ENCODE measurements around the gene EPHB1. TPM values are rescaled to one million over a fixed set of nuclear protein-coding genes. Genes with fewer than 3 reads are reported as not detected.

The EPHB1 gene
- total RNA-seq, 1 experiment from 2014 or later: 0.57 TPM

DNA sequence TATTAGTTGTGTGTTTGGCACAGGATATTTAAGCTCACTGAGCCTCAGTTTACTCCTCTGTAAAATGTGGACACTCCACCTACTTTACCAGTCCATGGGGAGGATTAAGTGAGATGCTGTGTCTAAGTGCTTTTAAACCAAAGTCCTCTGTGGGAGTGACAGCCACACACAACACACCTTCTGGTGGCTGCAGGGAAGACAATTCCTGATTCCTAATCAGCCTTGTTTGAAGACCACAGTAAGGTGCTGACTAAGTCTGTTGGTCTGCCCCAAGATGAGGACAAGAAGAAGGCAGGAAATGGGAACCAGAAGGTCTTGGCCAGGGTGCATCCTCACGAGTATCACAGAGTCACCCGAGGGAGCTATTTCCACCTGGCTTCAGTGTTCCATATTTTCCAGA, 52.3 kb downstream of the EPHB1 start:
- no peak for DNase-seq (ENCODE audit: low read depth)

DNA sequence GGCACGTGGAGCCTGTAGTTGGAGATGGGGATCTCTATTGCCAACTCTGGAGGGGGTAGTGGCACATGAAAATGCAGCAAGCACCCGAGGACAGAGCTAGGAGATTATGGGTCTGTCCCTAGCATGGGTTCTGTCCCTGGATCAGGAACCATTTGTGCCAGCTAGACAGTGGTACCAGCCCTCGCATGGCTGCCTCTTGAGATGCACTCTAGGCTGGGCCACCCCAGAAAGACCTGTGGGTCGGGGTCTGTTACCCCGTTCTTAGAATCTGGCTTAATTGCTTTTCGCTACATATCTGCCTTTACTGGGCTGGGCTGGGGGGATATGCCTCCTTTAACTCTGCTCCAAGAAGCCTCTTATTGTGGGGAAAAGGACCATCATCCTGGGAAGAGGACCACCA, 54.5 kb downstream of the EPHB1 start:
- DNase-seq (ENCODE audit: low read depth): no peak

GRCh38 chr3:134850761-134851160, 55.7 kb downstream of the EPHB1 start:
- DNase-seq (ENCODE audit: low read depth): no peak

GRCh38 chr3:134852132-134852531, 57.1 kb downstream of the EPHB1 start:
- DNase-seq (ENCODE audit: low read depth): no peak

GRCh38 chr3:134852893-134853351, 57.9 kb downstream of the EPHB1 start:
- no peak for DNase-seq (ENCODE audit: low read depth)

GRCh38 chr3:134854254-134854653, 59.2 kb downstream of the EPHB1 start:
- no peak for DNase-seq (ENCODE audit: low read depth)

DNA sequence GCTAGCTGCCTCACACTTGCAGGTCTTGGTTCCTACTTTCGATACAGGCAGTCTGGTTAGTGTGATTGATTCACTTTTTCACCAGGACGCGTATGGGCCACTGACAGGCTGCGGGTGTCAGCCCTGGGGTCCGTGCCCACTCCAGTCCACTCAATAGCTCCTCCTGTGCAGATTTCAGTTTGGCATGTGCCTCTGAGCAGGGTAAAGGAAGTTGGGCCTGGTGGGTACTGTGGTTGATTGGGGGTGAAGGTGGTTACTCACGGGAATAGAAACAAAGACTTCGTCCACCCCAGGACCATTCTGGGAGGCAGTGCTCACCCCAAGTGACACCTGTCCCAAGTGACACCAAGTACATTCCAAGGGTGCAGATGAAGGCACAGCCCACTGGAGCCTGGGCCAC, 62.3 kb downstream of the EPHB1 start:
- DNase-seq (ENCODE audit: low read depth): no peak

- DNase-seq (ENCODE audit: low read depth): no peak
Observed at GRCh38 chr3:134857776-134858362, 62.8 kb downstream of the EPHB1 start.

DNA sequence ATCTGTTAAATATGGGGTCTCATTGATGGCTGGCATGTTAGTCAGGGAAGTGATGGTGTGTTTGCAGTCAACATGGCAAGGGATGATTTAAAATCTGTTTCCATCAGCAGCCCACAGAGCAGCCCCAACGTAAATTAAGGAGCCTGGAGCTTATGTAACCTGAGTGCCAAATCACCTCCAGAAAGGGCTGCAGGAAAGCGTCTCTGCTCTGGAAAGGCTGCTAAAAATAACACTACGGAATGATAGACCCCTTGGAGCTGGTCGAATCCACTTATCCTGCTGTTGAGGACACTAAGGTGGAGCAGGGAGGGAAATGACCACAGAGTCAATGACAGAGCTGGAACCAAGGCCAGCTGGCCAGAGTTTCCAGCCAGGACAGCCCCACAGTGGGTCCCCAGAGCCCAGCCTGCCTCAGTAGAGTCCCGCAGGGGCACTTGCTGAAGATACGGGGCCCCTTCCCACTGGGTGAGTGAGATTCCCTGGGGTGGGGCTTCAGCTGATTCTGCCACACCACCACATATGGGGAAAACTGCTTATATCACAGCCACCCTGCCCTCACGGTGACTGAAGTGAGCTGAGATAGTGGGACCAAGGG, 63.5 kb downstream of the EPHB1 start:
- DNase-seq (ENCODE audit: low read depth): no peak

GRCh38 chr3:134859341-134859740, 64.3 kb downstream of the EPHB1 start:
- DNase-seq (ENCODE audit: low read depth): no peak

- no peak for DNase-seq (ENCODE audit: low read depth)
Observed at GRCh38 chr3:134860141-134860540, 65.1 kb downstream of the EPHB1 start.

DNA sequence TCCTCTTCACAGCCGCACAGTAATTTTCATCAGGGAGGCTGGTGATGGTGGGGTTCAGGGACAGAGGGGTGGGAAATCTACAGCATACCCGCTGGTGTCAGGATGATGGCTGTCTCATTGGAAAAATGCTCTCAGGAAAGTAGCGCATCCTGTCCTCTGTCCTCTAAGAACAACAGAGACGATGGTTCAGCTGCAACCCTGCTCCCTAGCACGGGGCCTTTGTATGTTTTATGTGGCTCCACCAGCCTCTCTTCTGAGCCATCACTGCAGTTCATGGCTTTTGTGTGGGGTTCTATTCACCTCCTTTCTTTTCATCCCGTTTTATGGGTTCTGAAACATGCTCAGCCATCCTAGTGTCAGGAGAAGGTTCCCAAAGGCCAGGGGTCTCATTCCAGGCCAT, 68.9 kb downstream of the EPHB1 start:
- no peak for DNase-seq (ENCODE audit: low read depth)

DNA sequence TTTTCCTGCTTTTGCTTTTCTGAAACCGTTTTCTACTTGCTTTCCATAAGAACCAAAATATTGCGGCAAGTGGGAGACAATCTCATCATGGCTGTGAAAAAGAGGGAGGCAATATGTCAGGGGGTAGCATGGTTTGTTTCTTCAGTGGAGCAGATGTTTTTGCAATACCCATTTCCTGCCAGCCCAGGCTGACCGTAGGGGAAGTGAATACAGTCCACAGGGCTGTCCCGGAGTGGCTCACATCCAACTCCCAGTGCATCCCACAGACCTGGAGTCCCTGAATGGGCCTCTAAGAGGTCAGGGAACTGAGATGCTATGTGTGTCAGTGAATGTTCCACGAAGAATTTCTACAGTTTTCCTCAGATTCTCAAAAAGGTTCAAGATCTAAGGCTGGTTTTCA, 69.6 kb downstream of the EPHB1 start:
- no peak for DNase-seq (ENCODE audit: low read depth)

DNA sequence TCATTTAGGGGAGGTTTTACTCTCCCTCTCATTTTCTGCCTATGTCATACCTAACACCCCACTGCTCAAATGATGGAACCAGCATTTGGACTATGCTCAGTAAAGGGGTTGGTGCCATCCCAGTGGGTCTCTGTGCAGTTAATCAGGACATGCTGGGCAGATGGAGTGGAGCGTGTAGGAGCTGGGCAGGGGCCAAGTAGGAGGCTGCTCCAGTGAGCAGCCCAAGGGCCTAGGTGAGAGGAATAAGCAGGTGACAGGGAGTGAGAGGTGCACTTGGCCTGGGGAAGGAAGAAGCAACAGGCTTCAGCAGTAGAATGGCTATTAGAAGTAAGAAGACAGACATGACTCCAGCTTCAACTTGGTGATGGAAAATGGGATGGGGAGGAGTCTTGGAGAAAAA, 72.2 kb downstream of the EPHB1 start:
- no peak for DNase-seq (ENCODE audit: low read depth)

DNA sequence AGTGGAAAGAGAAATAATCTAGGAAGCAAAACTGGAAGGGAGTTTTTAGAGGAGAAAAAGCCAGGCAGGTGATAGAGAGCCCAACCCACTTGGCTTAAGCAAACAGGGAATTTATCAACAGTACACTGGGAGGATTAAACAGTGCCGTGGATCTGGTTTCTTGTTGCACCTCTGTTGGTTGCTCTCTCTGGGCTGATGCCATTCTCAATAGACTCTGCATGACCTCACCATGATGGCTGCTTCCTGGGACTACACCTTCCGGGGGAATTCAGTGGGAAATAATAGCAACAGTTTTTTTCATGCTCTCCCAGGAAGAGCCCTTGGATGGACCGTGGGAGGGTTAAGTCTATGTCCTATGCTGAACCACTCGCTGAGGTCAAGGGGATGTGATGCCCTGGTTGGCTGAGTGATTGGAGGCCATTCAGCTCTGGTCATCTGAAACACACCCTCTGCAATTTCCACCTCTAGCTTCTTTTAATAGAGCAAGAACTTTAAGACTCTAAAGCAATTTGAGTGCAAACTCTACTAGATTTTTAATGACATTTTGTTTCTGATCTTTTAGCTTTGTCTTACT, 74.2 kb downstream of the EPHB1 start:
- DNase-seq (ENCODE audit: low read depth): no peak

- no peak for DNase-seq (ENCODE audit: low read depth)
Observed at GRCh38 chr3:134871818-134872217, 76.8 kb downstream of the EPHB1 start.

DNA sequence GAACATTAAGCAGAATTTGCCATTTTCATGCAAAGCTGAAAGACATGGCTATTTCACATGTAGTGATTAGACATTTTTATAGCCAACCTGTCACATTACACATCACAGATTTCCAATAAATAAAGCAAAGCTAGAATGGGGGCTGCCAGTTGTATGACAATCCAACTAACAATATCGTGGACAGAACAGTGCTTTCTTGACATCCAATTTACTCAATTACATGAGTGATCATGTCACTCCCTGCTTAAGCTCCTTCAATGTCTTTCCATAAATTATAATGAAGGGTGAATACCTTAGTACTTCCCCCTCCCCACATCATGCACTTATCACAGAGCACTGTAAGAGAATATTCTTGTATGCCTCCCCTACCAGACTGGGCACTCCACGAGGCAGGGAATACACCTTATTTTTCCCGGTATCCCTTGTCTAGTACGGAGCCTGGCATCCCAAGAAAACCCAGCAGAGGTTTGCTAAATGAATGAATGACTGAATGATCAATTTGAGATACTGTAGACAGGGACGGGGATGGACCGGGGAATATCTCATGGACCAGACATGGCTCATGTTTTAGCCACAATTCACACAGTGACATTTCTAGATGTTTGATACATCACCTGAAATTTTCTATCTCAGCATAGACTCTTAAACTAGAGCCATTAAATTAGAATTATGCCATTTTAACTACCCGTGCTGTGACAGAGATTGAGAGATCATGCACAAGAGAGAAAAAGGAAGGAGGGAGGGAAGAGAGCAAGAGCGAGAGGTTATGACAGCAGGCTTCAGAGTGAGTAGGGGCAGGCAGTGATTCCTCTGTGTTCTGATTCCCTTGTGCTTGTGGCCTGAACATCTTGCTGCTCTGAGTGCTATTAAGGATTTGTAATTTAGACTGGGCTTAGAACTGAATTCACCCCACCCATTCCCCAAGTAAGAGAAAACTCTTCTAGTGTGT, 77.7 kb downstream of the EPHB1 start:
- no peak for DNase-seq (ENCODE audit: low read depth)

- no peak for DNase-seq (ENCODE audit: low read depth)
Observed at GRCh38 chr3:134873789-134874188, 78.7 kb downstream of the EPHB1 start.

DNA sequence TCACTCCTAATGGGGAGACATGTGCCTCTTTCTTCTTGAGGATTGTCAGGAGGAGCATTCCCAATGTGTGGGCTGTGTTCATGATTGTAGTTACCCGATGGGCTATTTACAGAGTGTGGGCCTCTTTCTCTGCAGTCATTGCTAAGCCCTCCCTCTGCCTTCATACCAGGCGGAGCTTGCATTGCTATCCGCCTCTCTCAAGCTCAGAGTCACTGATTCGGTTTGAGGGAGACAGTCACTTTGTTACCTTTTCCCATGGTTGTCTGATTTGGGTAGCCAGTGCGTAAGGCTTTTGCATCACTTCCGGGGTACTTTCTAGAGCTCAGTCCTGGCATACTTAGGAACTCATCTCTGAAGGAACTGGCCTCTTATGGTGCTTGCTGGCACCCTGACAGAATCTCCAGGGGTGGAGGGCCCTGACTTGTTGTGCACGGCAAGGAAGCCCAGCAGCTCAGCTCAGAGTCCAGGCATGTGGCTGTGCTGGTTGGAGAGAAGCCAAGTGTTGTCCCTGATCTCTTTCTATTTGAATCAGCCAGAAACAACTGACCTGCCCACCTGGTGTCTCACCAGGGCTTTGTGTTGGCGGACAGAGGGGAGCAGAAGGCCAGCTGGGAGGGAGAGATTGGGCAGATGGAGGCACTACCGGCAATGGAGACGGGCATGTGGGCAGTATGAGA, 79.8 kb downstream of the EPHB1 start:
- DNase-seq (ENCODE audit: low read depth): no peak

DNA sequence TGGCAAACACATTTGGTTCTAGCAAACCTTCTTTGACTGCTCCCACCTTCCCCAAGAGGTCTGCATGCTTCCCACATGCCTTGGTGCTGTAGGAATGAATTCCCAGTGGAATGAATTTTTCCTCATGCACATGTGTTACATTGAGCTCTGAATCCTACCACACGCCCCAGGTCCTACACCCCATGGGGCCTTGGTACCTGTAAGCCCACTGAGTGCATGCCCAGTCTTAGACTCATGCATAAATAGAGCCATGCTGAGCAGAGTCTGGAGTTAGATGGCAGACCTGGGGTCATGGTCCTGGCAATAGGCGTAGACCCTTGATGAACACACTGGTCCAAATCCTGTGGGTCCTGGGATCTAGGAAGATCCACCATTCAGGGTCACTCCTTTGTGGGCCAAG, 81.8 kb downstream of the EPHB1 start:
- no peak for DNase-seq (ENCODE audit: low read depth)

DNA sequence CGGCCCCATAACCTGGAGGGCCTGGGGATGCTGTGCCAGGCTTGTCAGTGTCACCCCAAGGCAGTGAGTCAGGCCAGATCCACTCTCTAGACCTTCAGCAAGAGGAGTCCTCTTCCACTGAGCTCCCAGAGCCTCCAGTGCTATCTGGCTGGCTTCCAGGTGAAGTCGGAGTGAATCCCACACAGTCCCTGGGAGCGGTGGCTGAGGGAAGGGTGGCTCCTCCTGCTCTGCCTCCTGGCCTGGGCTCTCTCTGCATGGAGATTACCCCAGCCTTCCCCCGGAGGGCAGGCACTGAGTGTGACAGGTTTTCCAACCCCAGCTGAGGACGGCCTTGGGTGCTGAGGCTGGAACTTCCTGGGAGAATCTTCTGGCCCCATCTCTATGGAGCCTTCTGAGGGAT, 82.7 kb downstream of the EPHB1 start:
- DNase-seq (ENCODE audit: low read depth): no peak

- peak; percentile 9 for DNase-seq (ENCODE audit: low read depth)
Observed at GRCh38 chr3:134879990-134880389, 84.9 kb downstream of the EPHB1 start.
